CD14-positive monocyte (primary cell): ENCODE results near the gene STRN. TPM values are rescaled to one million over a fixed set of nuclear protein-coding genes. Genes with fewer than 3 reads are reported as not detected.

ENCODE experiments used
- DNase-seq, 3 donors: peaks; one replicate each; pipeline ENCODE4 v3.0.0-alpha.2; 2011 to 2022
- H2AFZ ChIP-seq: 2 replicates; pipeline ENCODE4 v1.6.0; 2012; ENCODE audit warnings: mild to moderate bottlenecking, low read depth, low read length, inconsistent platforms; ENCODE audit not compliant: insufficient read depth, poor library complexity, severe bottlenecking
- H3K27ac ChIP-seq, 2 donors: 1 replicate in 1 of 2; 2 replicates in 1 of 2; pipeline ENCODE4 v1.5.1; 2012 to 2013; ENCODE audit warnings: low read length in 2 of 2, control low read depth in 1 of 2, inconsistent platforms in 1 of 2, low read depth in 1 of 2, mild to moderate bottlenecking in 1 of 2
- H3K27me3 ChIP-seq, 2 donors: one replicate each; pipeline versions ENCODE4 v1.6.0 to v1.6.1; 2011 to 2013; ENCODE audit warnings: low read length in 2 of 2; ENCODE audit not compliant: control insufficient read depth in 2 of 2, insufficient read depth in 2 of 2
- H3K36me3 ChIP-seq, 2 donors: replicated peaks in 1 of 2; 1 replicate in 1 of 2; 2 replicates in 1 of 2; pipeline versions ENCODE4 v1.5.1 to v1.6.1; 2012 to 2013; ENCODE audit warnings: low read length in 2 of 2, control low read depth in 1 of 2, inconsistent platforms in 1 of 2, mild to moderate bottlenecking in 1 of 2; ENCODE audit not compliant: insufficient read depth in 2 of 2, control insufficient read depth in 1 of 2
- H3K4me1 ChIP-seq, 2 donors: 1 replicate in 1 of 2; 2 replicates in 1 of 2; pipeline versions ENCODE4 v1.5.1 to v1.6.1; 2012 to 2013; ENCODE audit warnings: low read length in 2 of 2, control low read depth in 1 of 2, inconsistent platforms in 1 of 2, mild to moderate bottlenecking in 1 of 2, moderate library complexity in 1 of 2; ENCODE audit not compliant: insufficient read depth in 2 of 2, control insufficient read depth in 1 of 2
- H3K4me2 ChIP-seq: replicated peaks from 2 replicates; pipeline ENCODE3; 2012; ENCODE audit warnings: low read length, moderate library complexity, mild to moderate bottlenecking; ENCODE audit not compliant: poor library complexity, severe bottlenecking; ENCODE audit errors: extremely low read depth
- H3K4me3 ChIP-seq, 3 experiments: fragments of 200-600 bp in 1 of 3; sonication (generic) in 1 of 3; replicated peaks in 1 of 3; 1 replicate in 2 of 3; 2 replicates in 1 of 3; pipeline ENCODE4 v1.5.1; 2011 to 2013; ENCODE audit warnings: low read length in 3 of 3, mild to moderate bottlenecking in 3 of 3, control low read depth in 2 of 3, low read depth in 2 of 3, inconsistent platforms in 1 of 3, moderate library complexity in 1 of 3
- H3K79me2 ChIP-seq: 2 replicates; pipeline ENCODE4 v1.6.0; 2012; ENCODE audit warnings: mild to moderate bottlenecking, control low read depth, inconsistent platforms, low read length, moderate library complexity; ENCODE audit not compliant: insufficient read depth
- H3K9ac ChIP-seq: 2 replicates; pipeline ENCODE4 v1.6.0; 2017; ENCODE audit warnings: low read length, mild to moderate bottlenecking; ENCODE audit not compliant: insufficient read depth, poor library complexity, severe bottlenecking
- H3K9me3 ChIP-seq, 2 donors: replicated peaks in 1 of 2; 1 replicate in 1 of 2; 2 replicates in 1 of 2; pipeline versions ENCODE4 v1.5.1 to v1.6.1; 2012 to 2013; ENCODE audit warnings: low read length in 2 of 2, control low read depth in 1 of 2; ENCODE audit not compliant: control insufficient read depth in 1 of 2, insufficient read depth in 1 of 2
- H4K20me1 ChIP-seq: 2 replicates; pipeline ENCODE4 v1.6.0; 2012; ENCODE audit warnings: mild to moderate bottlenecking, low read length, control low read depth, moderate library complexity; ENCODE audit not compliant: insufficient read depth
- H3K27ac Mint-ChIP-seq, 7 donors: one replicate each; pipeline ENCODE4 v1.8.0; 2020; ENCODE audit warnings: mild to moderate bottlenecking in 7 of 7, mixed read lengths in 7 of 7, moderate library complexity in 6 of 7, inconsistent platforms in 2 of 7
- H3K27me3 Mint-ChIP-seq, 3 donors: one replicate each; pipeline ENCODE4 v1.8.0; 2021 to 2022; ENCODE audit warnings: low read depth in 3 of 3, mild to moderate bottlenecking in 3 of 3, mixed read lengths in 3 of 3, moderate library complexity in 3 of 3, inconsistent platforms in 1 of 3
- H3K36me3 Mint-ChIP-seq, 2 donors: one replicate each; pipeline ENCODE4 v1.8.0; 2020; ENCODE audit warnings: mixed read lengths in 2 of 2, inconsistent platforms in 1 of 2, mild to moderate bottlenecking in 1 of 2
- H3K4me1 Mint-ChIP-seq: one replicate; pipeline ENCODE4 v1.8.0; 2020; ENCODE audit warnings: mild to moderate bottlenecking, mixed read lengths
- H3K4me3 Mint-ChIP-seq, 2 donors: one replicate each; pipeline ENCODE4 v1.8.0; 2020; ENCODE audit warnings: mild to moderate bottlenecking in 2 of 2, mixed read lengths in 2 of 2, moderate library complexity in 1 of 2
- H3K9me3 Mint-ChIP-seq, 7 donors: one replicate each; pipeline ENCODE4 v1.8.0; 2020 to 2022; ENCODE audit warnings: mixed read lengths in 7 of 7, mild to moderate bottlenecking in 6 of 7, moderate library complexity in 6 of 7, inconsistent platforms in 2 of 7
- WGBS: methylation state at CpG from one replicate; pipeline ENCODE4 v1.1.5; 2013; ENCODE audit warnings: missing lambda C conversion rate; ENCODE audit not compliant: insufficient coverage; 5-methylcytosine and 5-hydroxymethylcytosine counted together
- intact Hi-C, 2 donors: fragments of 100-400 bp; cut with micrococcal nuclease; formaldehyde crosslinking; loops; one replicate each; pipeline versions ENCODE4 v1.15.0 to v1.15.1; 2023
- polyA plus RNA-seq, 3 donors: library from polyadenylated mRNA; depleted of rRNA in 1 of 3; unstranded in 2 of 3; stranded (reverse) in 1 of 3; fragments of 300-500 nt in 2 of 3; fragments of >200 nt in 1 of 3; fragmentation: Illumina TruSeq in 2 of 3; gene quantifications; 1 replicate in 2 of 3; 2 replicates in 1 of 3; pipeline ENCODE4 v1.2.3, GENCODE V29; 2012 to 2021
- TF ChIP-seq, protein P1 (sequence below): fragments of 200-600 bp; IDR thresholded peaks from one replicate; pipeline ENCODE4 v1.8.0; 2022; ENCODE audit warnings: antibody characterized with exemption, mild to moderate bottlenecking

STRN gene
- polyA plus RNA-seq, 3 donors, result 7.0 to 15.7 (median 10.7) TPM

DNA sequence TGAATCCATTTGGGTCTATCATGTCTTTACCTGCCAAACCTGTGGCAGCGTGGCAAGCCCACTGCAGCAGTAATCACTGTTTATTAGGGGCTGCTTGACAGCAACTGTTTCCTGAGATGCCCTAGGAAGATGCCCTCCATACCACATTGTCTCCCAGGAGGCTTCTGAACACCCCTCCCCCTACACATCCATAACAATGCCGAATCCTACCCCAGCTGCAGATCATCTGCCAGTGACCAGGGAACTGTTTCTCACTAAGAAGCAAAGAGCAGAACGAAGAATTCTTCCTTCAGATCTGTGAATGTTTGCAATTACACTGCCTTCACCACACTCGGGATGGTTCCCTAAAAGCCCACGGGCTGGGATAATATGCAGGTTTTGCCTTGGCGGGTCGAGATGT is 142.1 kb downstream of the STRN start:
- no peaks in the 10 kb centered on the region for H3K4me1 ChIP-seq
- H3K27ac ChIP-seq, result no peak overlapping the region
- H3K4me3 Mint-ChIP-seq, result no peak overlapping the region
- no peaks in the 10 kb centered on the region for H3K36me3 ChIP-seq
- H3K4me3 ChIP-seq, result no peak overlapping the region
- no peaks in the 10 kb centered on the region for H3K36me3 Mint-ChIP-seq
- no peak overlapping the region for H3K9ac ChIP-seq
- 94% methylated on average over 2 of the region's 7 CpGs for WGBS
- no peak for DNase-seq
- no peak overlapping the region for H3K27ac Mint-ChIP-seq
- H3K27me3 Mint-ChIP-seq, result peaks cover 0 to 2% (median 0%) of the 10 kb centered on the region in 3 donors
- H3K27me3 ChIP-seq, result no peaks in the 10 kb centered on the region
- H3K9me3 ChIP-seq, result no peaks in the 10 kb centered on the region
- TF ChIP-seq, protein P1, sequence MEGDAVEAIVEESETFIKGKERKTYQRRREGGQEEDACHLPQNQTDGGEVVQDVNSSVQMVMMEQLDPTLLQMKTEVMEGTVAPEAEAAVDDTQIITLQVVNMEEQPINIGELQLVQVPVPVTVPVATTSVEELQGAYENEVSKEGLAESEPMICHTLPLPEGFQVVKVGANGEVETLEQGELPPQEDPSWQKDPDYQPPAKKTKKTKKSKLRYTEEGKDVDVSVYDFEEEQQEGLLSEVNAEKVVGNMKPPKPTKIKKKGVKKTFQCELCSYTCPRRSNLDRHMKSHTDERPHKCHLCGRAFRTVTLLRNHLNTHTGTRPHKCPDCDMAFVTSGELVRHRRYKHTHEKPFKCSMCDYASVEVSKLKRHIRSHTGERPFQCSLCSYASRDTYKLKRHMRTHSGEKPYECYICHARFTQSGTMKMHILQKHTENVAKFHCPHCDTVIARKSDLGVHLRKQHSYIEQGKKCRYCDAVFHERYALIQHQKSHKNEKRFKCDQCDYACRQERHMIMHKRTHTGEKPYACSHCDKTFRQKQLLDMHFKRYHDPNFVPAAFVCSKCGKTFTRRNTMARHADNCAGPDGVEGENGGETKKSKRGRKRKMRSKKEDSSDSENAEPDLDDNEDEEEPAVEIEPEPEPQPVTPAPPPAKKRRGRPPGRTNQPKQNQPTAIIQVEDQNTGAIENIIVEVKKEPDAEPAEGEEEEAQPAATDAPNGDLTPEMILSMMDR, result no peak
- H3K9me3 Mint-ChIP-seq, result peaks cover 0 to 3% (median 0%) of the 10 kb centered on the region in 7 donors
- H3K4me2 ChIP-seq, result no peak overlapping the region
- intact Hi-C loops, result no loop called here
- H3K4me1 Mint-ChIP-seq, result no peaks in the 10 kb centered on the region
- no peaks in the 10 kb centered on the region for H3K79me2 ChIP-seq
- H4K20me1 ChIP-seq, result no peaks in the 10 kb centered on the region
- H2AFZ ChIP-seq, result no peak overlapping the region

DNA sequence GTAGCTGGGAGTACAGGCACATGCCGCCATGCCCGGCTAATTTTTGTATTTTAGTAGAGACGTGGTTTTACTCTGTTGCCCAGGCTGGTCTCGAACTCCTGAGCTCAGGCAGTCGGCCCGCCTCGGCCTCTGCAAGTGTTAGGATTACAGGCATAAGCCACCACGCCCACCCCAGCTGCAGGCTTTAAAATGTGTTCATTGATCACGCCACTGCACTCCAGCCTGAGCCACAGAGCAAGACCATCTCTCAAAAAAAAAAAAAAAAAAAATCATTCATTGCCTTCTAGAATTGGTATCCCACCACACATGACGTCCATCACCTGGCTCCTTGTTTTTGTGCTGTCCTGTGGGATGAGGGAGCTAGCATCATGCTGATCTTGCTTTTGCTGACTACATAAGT is 142.5 kb downstream of the STRN start:
- Histone ChIP-seq H3K4me1 (no peaks in the 10 kb centered on the region), H4K20me1 (no peaks in the 10 kb centered on the region), H3K27ac (no peak overlapping the region), H3K4me2 (no peak overlapping the region), H3K36me3 (no peaks in the 10 kb centered on the region), H3K27me3 (no peaks in the 10 kb centered on the region), H3K79me2 (no peaks in the 10 kb centered on the region), H3K9me3 (no peaks in the 10 kb centered on the region), H3K9ac (no peak overlapping the region), H3K4me3 (no peak overlapping the region), H2AFZ (no peak overlapping the region)
- H3K27ac Mint-ChIP-seq, result no peak overlapping the region
- no peak for DNase-seq
- H3K27me3 Mint-ChIP-seq, result peaks cover 0 to 2% (median 0%) of the 10 kb centered on the region in 3 donors
- TF ChIP-seq, protein P1, result no peak
- no peaks in the 10 kb centered on the region for H3K4me1 Mint-ChIP-seq
- 96% methylated on average over 7 of the region's 10 CpGs for WGBS
- peaks cover 0 to 3% (median 0%) of the 10 kb centered on the region in 7 donors for H3K9me3 Mint-ChIP-seq
- H3K36me3 Mint-ChIP-seq, result no peaks in the 10 kb centered on the region
- no peak overlapping the region for H3K4me3 Mint-ChIP-seq
- intact Hi-C loops, result no loop called here
